Ishikawa (cell line): ENCODE data around the gene SLC35C1.
A peak's percentile ranks its signal among the peaks of the same experiment; 100 is the strongest.

ENCODE experiments used
- CEBPB ChIP-seq: IDR thresholded peaks from 2 replicates; pipeline ENCODE4 v1.6.1; 2012
- EGR1 ChIP-seq: IDR thresholded peaks from 2 replicates; pipeline ENCODE4 v1.6.1; 2012
- EP300 ChIP-seq: IDR thresholded peaks from 2 replicates; pipeline ENCODE4 v1.6.1; 2012; ENCODE audit warnings: borderline replicate concordance
- FOXM1 ChIP-seq: IDR thresholded peaks from 2 replicates; pipeline ENCODE4 v1.6.1; 2012; ENCODE audit warnings: low read depth, borderline replicate concordance
- RAD21 ChIP-seq: IDR thresholded peaks from 2 replicates; pipeline ENCODE4 v1.6.1; 2012; ENCODE audit warnings: low read depth
- REST ChIP-seq: IDR thresholded peaks from 2 replicates; pipeline ENCODE4 v1.6.1; 2012; ENCODE audit warnings: low read depth, mild to moderate bottlenecking
- TAF1 ChIP-seq: IDR thresholded peaks from 2 replicates; pipeline ENCODE4 v1.6.1; 2012; ENCODE audit warnings: low read depth, mild to moderate bottlenecking
- TCF12 ChIP-seq: IDR thresholded peaks from 2 replicates; pipeline ENCODE4 v1.6.1; 2012; ENCODE audit warnings: low read depth
- TEAD4 ChIP-seq: IDR thresholded peaks from 2 replicates; pipeline ENCODE4 v1.6.1; 2012
- YY1 ChIP-seq: IDR thresholded peaks from 2 replicates; pipeline ENCODE4 v1.6.1; 2012; ENCODE audit warnings: low read depth
- ZBTB7A ChIP-seq: IDR thresholded peaks from 2 replicates; pipeline ENCODE4 v1.6.1; 2012; ENCODE audit warnings: low read depth

DNA sequence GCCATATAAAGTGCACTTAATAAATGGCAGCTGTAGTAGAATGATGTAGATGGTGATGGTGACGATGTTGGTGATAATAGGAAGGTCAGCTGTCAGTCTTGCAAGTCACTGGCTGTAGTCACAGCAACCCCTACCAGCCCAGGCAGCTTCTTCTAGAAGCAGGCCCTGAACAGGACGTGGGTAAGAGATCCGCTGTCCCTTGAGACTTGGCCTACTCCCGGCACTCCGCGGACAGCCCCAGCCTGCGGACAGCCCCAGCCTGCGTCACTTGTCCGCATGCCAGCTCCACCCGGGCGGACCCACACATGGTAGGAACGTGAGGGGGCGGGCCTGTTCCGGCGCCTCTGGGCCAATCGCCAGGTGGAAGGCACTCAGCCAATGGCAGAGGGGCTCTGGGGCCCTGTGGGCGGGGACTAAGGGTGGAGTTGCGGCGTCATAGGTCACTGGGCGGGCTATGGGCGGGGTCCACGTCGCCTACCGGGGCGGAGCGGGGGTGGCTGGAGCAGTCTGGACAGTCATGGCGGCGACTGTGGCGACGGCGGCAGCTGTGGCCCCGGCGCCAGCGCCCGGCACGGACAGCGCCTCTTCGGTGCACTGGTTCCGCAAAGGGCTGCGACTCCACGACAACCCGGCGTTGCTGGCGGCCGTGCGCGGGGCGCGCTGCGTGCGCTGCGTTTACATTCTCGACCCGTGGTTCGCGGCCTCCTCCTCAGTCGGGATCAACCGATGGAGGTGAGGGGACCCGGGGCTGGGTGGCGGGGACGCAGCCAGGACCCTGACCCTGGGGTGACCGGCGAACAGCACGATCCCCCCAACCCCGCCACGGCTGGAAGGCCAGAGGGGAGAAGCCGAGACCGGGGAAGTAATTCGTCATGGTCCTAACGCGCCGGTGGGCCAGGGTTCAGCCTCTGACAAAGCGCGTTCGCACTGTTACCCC is 42.3 kb downstream of the SLC35C1 start, which contains the start of gene CRY2:
- TF ChIP-seq TEAD4 (no peak), REST (peak; percentile 41), RAD21 (no peak), CEBPB (no peak), ZBTB7A (peak; percentile 42; the same call in 1 of the 2 replicates), TAF1 (peak; percentile 97), YY1 (peak; percentile 94), FOXM1 (no peak), EP300 (no peak), TCF12 (no peak; the same call in 1 of the 2 replicates), EGR1 (peak; percentile 83)
